Loucy (cell line): ENCODE measurements around the gene NGDN.

Experiments
- EZH2phosphoT487 ChIP-seq: fragments of 200-600 bp; IDR thresholded peaks from 2 replicates; pipeline ENCODE4 v1.6.1; 2018; ENCODE audit warnings: antibody characterized with exemption, mild to moderate bottlenecking, moderate library complexity, borderline replicate concordance
- TF ChIP-seq, protein P1 (sequence below): fragments of 200-600 bp; sonication (generic); conservative IDR thresholded peaks from 2 replicates; pipeline ENCODE4 v1.5.1; 2014; ENCODE audit warnings: mild to moderate bottlenecking, antibody characterized with exemption, low read length

GRCh38 chr14:23437133-23438100 lies 32.1 kb upstream of the NGDN start:
- TF ChIP-seq, protein P1, sequence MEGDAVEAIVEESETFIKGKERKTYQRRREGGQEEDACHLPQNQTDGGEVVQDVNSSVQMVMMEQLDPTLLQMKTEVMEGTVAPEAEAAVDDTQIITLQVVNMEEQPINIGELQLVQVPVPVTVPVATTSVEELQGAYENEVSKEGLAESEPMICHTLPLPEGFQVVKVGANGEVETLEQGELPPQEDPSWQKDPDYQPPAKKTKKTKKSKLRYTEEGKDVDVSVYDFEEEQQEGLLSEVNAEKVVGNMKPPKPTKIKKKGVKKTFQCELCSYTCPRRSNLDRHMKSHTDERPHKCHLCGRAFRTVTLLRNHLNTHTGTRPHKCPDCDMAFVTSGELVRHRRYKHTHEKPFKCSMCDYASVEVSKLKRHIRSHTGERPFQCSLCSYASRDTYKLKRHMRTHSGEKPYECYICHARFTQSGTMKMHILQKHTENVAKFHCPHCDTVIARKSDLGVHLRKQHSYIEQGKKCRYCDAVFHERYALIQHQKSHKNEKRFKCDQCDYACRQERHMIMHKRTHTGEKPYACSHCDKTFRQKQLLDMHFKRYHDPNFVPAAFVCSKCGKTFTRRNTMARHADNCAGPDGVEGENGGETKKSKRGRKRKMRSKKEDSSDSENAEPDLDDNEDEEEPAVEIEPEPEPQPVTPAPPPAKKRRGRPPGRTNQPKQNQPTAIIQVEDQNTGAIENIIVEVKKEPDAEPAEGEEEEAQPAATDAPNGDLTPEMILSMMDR, result no peak
- no peak for TF ChIP-seq EZH2phosphoT487
